Measurements from ENCODE around the gene FAM83B.
"Not testable (repeated sequence)": the region's sequence is repeated elsewhere in the genome, so short reads cannot be mapped to it uniquely, and the experiment has no call there.

Gene FAM83B

DNA sequence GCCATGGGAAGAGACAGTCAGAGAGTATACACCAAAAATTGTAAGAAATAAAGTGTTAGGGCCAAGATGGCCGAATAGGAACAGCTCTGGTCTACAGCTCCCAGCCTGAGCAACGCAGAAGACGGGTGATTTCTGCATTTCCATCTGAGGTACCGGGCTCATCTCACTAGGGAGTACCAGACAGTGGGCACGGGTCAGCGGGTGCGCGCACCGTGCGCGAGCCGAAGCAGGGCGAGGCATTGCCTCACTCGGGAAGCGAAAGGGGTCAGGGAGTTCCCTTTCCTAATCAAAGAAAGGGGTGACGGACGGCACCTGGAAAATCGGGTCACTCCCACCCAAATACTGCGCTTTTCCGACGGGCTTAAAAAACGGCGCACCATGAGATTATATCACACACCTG is 114.8 kb downstream of the FAM83B start:
- not testable (repeated sequence) for H3K27me3 Mint-ChIP-seq; H3K4me1 Mint-ChIP-seq; DNase-seq (ENCODE audit: low spot score in 2 of 2); H3K4me3 Mint-ChIP-seq; ATAC-seq (replicated peaks; ENCODE audit: extremely low read depth, poor library complexity, severe bottlenecking); H3K36me3 Mint-ChIP-seq (ENCODE audit: insufficient read depth); H3K27ac Mint-ChIP-seq (ENCODE audit: low read depth); H3K9me3 Mint-ChIP-seq

- H3K4me1 Mint-ChIP-seq: no peaks in the 10 kb centered on the region
- peaks cover 8% of the 10 kb centered on the region for H3K9me3 Mint-ChIP-seq
- DNase-seq (ENCODE audit: low spot score in 2 of 2) (no peak), ATAC-seq (replicated peaks; ENCODE audit: extremely low read depth, poor library complexity, severe bottlenecking) (no peak)
- H3K36me3 Mint-ChIP-seq (ENCODE audit: insufficient read depth): no peaks in the 10 kb centered on the region
- H3K27ac Mint-ChIP-seq (ENCODE audit: low read depth): no peak overlapping the region
- no peak overlapping the region for H3K4me3 Mint-ChIP-seq
- no peaks in the 10 kb centered on the region for H3K27me3 Mint-ChIP-seq
Observed at GRCh38 chr6:54970337-54970736, 123.8 kb downstream of the FAM83B start.

GRCh38 chr6:54971825-54972224 is 125.3 kb downstream of the FAM83B start:
- DNase-seq (ENCODE audit: low spot score in 2 of 2): no peak
- H3K27ac Mint-ChIP-seq (ENCODE audit: low read depth): no peak overlapping the region

DNA sequence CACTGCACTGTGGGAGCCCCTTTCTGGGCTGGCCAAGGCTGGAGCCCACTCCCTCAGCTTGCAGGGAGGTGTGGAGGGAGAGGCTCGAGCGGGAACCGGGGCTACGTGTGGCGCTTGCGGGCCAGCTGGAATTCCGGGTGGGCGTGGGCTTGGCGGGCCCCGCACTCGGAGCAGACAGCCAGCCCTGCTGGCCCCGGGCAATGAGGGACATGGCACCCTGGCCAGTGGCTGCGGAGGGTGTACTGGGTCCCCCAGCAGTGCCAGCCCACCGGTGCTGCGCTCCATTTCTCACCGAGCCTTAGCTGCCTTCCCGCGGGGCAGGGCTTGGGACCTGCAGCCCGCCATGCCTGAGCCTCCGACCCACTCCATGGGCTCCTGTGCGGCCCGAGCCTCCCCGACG is 132.6 kb downstream of the FAM83B start:
- H3K27ac Mint-ChIP-seq (ENCODE audit: low read depth); ATAC-seq (replicated peaks; ENCODE audit: extremely low read depth, poor library complexity, severe bottlenecking); DNase-seq (ENCODE audit: low spot score in 2 of 2); H3K27me3 Mint-ChIP-seq; H3K4me1 Mint-ChIP-seq; H3K36me3 Mint-ChIP-seq (ENCODE audit: insufficient read depth); H3K4me3 Mint-ChIP-seq: not testable (repeated sequence)
- peaks cover 29% of the 10 kb centered on the region for H3K9me3 Mint-ChIP-seq

More at GRCh38 chr6:54971825-54972224, 125.3 kb downstream of the FAM83B start:
- H3K9me3 Mint-ChIP-seq: peaks cover 8% of the 10 kb centered on the region
- no peak overlapping the region for H3K4me3 Mint-ChIP-seq
- H3K36me3 Mint-ChIP-seq (ENCODE audit: insufficient read depth): no peaks in the 10 kb centered on the region
- no peaks in the 10 kb centered on the region for H3K4me1 Mint-ChIP-seq
- ATAC-seq (replicated peaks; ENCODE audit: extremely low read depth, poor library complexity, severe bottlenecking): no peak
- H3K27me3 Mint-ChIP-seq: no peaks in the 10 kb centered on the region

GRCh38 chr6:54980511-54981275 is 134.1 kb downstream of the FAM83B start:
- Mint-ChIP-seq H3K27ac (ENCODE audit: low read depth) (no peak overlapping the region), H3K36me3 (ENCODE audit: insufficient read depth) (no peaks in the 10 kb centered on the region), H3K27me3 (no peaks in the 10 kb centered on the region), H3K4me3 (no peak overlapping the region), H3K4me1 (no peaks in the 10 kb centered on the region), H3K9me3 (peaks cover 29% of the 10 kb centered on the region)
- no peak for ATAC-seq (replicated peaks; ENCODE audit: extremely low read depth, poor library complexity, severe bottlenecking)
- DNase-seq (ENCODE audit: low spot score in 2 of 2): no peak

DNA sequence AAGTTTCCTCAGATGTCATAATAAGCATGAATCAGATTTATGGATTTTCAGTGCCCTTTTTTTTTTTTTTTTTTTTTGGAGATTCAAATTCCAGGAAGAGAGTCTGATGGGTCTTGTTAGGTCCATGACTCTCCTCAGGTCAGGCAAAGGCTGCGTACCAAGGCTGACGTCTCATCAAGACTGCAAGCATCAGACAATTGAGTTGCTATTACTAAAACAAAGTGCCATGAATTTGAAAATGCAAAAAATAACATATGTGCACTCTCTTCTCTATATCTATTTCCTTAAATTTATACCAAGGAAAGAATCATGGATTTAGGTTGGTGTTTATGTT is 134.7 kb downstream of the FAM83B start:
- no peak for DNase-seq (ENCODE audit: low spot score in 2 of 2)
- H3K27ac Mint-ChIP-seq (ENCODE audit: low read depth): no peak overlapping the region
- no peaks in the 10 kb centered on the region for H3K4me1 Mint-ChIP-seq
- H3K4me3 Mint-ChIP-seq: no peak overlapping the region
- ATAC-seq (replicated peaks; ENCODE audit: extremely low read depth, poor library complexity, severe bottlenecking): no peak
- H3K27me3 Mint-ChIP-seq: no peaks in the 10 kb centered on the region
- no peaks in the 10 kb centered on the region for H3K36me3 Mint-ChIP-seq (ENCODE audit: insufficient read depth)
- H3K9me3 Mint-ChIP-seq: peaks cover 29% of the 10 kb centered on the region

DNA sequence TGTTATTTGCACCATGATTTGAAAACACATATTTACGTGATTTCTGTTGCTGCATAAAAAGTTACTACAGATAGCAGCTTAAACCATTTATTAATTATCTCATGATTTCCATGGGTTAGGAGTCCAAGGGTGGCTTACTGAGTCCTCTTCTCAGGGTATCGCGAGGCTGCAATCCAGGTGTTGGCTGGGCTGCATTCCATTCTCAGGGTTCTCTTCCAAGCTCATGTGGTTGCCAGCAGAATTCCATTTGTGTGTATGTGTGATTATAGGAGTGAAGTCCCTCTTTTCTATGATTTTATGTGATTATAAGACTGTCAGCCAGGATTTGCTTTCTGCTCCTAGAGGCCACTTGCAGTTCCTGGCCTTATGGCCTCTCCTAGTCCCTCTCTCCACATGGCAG is 135.1 kb downstream of the FAM83B start:
- no peak for ATAC-seq (replicated peaks; ENCODE audit: extremely low read depth, poor library complexity, severe bottlenecking)
- no peak for DNase-seq (ENCODE audit: low spot score in 2 of 2)
- no peaks in the 10 kb centered on the region for H3K36me3 Mint-ChIP-seq (ENCODE audit: insufficient read depth)
- no peaks in the 10 kb centered on the region for H3K4me1 Mint-ChIP-seq
- peaks cover 29% of the 10 kb centered on the region for H3K9me3 Mint-ChIP-seq
- no peak overlapping the region for H3K27ac Mint-ChIP-seq (ENCODE audit: low read depth)
- no peaks in the 10 kb centered on the region for H3K27me3 Mint-ChIP-seq
- H3K4me3 Mint-ChIP-seq: no peak overlapping the region

- Mint-ChIP-seq H3K9me3 (peaks cover 19% of the 10 kb centered on the region), H3K4me1 (no peaks in the 10 kb centered on the region), H3K27me3 (no peaks in the 10 kb centered on the region), H3K27ac (ENCODE audit: low read depth) (no peak overlapping the region), H3K36me3 (ENCODE audit: insufficient read depth) (no peaks in the 10 kb centered on the region), H3K4me3 (no peak overlapping the region)
- DNase-seq (ENCODE audit: low spot score in 2 of 2): no peak
- no peak for ATAC-seq (replicated peaks; ENCODE audit: extremely low read depth, poor library complexity, severe bottlenecking)
Observed at GRCh38 chr6:54987633-54988290, 141.2 kb downstream of the FAM83B start.

GRCh38 chr6:54988576-54988975 is 142.0 kb downstream of the FAM83B start:
- Mint-ChIP-seq H3K27me3 (no peaks in the 10 kb centered on the region), H3K36me3 (ENCODE audit: insufficient read depth) (no peaks in the 10 kb centered on the region), H3K27ac (ENCODE audit: low read depth) (no peak overlapping the region), H3K4me1 (no peaks in the 10 kb centered on the region), H3K9me3 (peaks cover 16% of the 10 kb centered on the region), H3K4me3 (no peak overlapping the region)
- no peak for ATAC-seq (replicated peaks; ENCODE audit: extremely low read depth, poor library complexity, severe bottlenecking)
- DNase-seq (ENCODE audit: low spot score in 2 of 2): no peak

GRCh38 chr6:54990001-54990400 is 143.4 kb downstream of the FAM83B start:
- H3K4me3 Mint-ChIP-seq: no peak overlapping the region
- H3K27ac Mint-ChIP-seq (ENCODE audit: low read depth): no peak overlapping the region
- H3K36me3 Mint-ChIP-seq (ENCODE audit: insufficient read depth): no peaks in the 10 kb centered on the region
- no peak for DNase-seq (ENCODE audit: low spot score in 2 of 2)
- H3K4me1 Mint-ChIP-seq: no peaks in the 10 kb centered on the region
- peaks cover 12% of the 10 kb centered on the region for H3K9me3 Mint-ChIP-seq
- H3K27me3 Mint-ChIP-seq: no peaks in the 10 kb centered on the region
- no peak for ATAC-seq (replicated peaks; ENCODE audit: extremely low read depth, poor library complexity, severe bottlenecking)

Data from central memory CD8-positive, alpha-beta T cell (primary cell).